ENCODE measurements around the gene TRIM62.

- TF ChIP-seq CTCF (IDR thresholded peaks at IDR 0.05) (no peak), RNF2 (IDR thresholded peaks at IDR 0.05; ENCODE audit: borderline replicate concordance, low read depth) (no peak), RFX5 (IDR thresholded peaks at IDR 0.05) (no peak), NFE2L2 (conservative IDR thresholded peaks at IDR 0.05; ENCODE audit: low read length) (no peak), ELK1 (IDR thresholded peaks at IDR 0.05; ENCODE audit: low read depth, low read length) (no peak), KDM5A (IDR thresholded peaks at IDR 0.05) (no peak), PBX3 (IDR thresholded peaks at IDR 0.05) (no peak), USF2 (IDR thresholded peaks at IDR 0.05) (no peak)
Observed at GRCh38 chr1:33221385-33221758, 39.5 kb upstream of the TRIM62 start.

All from A549 (cell line).